ENCODE measurements around the gene ZMYM4.

ZMYM4 gene

DNA sequence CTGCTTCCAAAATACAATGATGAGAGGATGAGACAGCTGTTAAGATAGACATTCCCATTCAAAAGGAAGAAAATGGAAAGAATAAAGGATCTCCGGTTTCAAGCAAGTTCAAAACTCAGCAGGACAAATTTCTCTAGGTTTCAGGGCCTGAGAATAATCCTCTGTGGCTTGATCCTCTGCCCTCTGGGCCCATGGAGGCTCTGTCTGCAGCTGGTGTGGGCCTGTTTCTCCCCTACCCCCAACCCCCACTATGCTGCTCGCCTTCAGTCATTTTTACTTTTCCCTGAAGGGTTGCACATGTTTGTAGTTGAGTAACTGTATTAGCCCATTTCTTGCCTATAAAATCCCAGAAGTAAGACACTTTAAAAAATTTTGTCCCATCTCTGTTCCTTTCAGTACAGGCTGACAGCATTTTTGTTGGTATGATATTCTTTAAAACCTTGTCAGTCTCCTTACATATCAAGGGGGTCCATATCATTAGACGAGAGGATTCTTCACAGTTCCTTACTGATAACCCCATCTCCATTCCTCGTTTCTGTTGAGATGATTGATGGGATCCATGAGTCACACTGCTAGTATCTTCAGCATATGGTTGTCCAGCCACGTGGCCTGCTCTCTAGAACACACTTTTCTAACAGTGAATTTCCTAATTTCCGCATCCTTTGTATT lies 10.5 kb downstream of the ZMYM4 start:
- no peak for DNase-seq (ENCODE audit: low read depth)

DNA sequence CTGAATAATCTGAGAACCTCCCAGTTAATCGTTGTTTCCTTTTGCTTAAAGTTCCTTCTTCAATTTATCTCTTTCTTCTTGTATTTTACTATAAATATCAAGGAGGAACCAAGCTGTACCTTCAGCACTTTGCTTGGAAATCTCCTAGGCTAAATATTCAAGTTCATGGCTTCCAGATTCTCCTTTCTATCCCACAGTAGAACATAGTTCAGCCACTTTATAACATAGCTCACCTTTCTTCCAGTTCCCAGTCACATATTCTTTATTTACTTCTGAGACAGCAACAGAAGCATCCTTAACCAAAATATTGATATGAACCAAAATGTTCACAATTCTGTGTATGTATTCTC lies 11.0 kb downstream of the ZMYM4 start:
- no peak for DNase-seq (ENCODE audit: low read depth)

DNA sequence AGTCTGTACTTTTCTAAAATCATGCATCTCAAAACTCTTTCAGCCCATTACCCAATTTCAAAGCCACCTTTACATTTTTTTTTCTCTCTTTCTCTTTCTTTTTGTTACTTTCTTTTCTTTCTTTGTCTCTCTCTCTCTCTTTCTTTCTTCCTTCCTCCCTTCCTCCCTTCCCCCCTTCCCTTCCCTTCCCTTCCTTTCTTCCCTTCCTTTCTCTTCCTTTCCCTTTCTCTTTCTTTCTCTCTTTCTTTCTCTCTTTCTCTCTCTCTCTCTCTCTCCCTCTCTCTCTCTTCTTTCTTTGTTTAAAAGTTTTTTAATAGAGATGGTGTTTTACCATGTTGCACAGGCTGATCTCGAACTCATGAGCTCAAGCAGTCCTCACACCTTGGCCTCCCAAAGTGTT lies 11.5 kb downstream of the ZMYM4 start:
- no peak for DNase-seq (ENCODE audit: low read depth)

DNA sequence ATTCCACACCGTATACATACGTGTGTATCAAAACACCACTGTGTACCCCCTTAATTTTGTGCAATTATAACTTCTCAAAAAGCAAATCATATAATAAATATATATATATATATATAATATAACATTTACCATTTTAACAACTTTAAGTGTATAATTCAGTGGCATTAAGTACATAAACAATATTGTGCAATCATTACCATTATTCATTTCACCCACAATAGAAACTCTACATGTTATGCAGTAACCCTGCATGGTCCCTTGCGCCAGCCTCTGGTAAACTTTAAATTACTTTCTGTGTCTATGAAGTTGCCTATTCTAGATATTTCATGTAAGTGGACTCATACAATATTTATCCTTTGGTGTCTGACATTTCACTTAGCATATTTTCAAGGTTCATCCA lies 13.1 kb downstream of the ZMYM4 start:
- DNase-seq (ENCODE audit: low read depth), result no peak

DNA sequence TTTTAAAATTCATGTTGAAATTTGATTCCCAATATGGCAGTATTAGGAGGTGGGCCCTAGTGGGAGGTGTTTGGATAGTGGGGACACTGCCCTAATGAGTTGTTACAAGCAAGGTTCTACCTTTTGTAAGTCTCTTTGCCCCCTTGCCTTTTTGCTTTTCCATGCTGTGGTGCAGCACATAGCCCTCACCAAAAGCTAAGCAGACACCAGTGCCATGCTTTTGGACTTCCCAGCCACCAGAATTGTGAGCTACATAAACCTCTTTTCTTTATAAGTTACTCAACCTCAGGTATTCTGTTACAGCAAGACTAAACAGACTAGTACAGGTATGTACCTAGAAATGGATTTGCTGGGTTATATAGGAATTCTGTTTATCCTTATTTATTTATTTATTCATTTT lies 13.7 kb downstream of the ZMYM4 start:
- DNase-seq (ENCODE audit: low read depth), result no peak

DNA sequence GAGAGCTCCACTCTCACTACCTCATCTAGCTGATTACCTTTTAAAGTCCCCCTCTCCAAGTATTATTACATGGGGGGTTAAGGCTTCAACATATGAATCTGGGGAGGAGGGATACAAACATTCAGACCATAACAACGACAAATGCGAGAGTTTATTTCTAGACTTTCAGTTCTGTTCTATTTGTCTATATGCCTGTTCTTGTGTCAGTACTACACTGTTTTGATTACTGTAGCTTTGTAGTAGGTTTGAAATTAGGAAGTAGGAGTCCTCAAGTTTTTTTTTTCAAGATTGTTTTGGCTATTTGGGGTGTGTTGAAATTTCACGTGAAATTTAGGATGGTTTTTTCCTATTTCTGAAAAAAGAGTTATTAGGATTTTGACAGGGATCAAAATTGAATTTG lies 16.3 kb downstream of the ZMYM4 start:
- DNase-seq (ENCODE audit: low read depth), result no peak

DNA sequence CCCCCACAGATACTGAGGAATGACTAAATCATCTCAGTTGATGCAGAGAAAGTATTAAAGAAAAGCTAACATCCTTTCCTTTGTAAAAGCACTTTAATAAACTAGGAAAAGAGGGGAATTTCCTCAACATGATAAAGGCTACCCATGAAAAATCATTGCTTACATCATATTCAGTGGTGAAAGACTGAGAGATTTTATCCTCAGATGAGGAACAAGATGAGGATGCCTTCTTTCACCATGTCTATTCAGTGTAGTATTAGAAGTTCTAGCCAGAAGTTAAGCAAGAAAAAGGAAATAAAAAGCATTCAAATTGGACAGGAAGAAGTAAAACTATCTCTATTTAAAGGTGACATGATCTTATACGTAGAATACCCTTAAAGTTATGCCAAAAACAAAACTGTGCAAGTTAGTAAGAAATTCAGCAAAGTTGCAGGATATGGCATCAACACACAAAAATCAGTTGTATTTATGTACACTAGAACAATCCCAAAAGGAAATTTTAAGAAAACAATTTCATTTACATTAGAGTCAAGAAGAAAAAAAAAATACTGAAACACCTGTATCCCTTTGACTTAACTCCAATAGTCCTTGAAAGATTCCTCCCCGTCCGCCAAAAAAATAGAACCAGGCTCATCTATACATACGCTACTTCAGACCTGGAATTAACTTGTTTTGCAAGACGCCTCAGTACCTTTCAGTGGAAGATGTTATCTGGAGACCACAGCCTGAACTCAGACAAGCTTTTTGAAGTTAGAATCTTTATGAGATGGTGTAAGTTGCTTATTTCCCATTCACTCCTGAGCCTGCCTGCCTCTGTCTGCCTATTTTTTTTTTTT lies 17.5 kb downstream of the ZMYM4 start:
- no peak for DNase-seq (ENCODE audit: low read depth)

DNA sequence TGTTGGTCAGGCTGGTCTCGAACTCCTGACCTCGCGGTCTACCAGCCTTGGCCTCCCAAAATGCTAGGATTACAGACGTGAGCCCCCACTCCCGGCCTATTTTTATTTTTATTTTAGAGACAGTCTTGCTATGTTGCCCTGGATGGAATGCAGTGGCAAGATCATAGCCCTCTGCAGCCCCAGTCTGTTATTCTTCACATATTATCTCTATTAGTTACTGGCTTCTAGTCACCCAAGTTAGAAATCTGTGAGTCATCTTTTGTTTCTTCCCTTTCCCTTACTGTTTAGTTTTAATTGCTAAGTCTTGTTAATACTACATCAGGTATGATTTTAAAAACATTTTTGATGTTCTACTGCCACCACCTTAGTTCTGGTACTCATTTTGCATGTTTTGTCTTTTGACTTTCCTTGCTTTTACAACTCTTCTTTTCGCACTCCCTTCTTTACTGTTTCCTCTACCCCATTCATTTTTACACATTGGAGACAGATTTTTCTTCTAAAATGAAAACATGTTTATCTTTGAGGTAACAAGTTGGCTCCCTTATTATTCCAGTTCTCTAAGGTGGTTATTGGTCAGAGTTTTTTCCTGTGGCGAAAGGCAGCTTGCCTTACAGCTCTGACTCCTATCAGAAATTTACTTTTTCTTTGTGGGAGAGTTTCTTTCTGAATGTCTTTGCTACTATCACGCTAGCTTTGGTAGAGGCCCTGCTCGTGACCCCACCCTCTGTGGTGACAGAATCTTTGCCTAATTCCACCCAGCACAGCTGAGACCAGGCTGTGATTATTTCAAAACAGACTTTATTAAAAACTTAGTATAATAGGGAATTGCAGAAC lies 19.5 kb downstream of the ZMYM4 start:
- no peak for DNase-seq (ENCODE audit: low read depth)

DNA sequence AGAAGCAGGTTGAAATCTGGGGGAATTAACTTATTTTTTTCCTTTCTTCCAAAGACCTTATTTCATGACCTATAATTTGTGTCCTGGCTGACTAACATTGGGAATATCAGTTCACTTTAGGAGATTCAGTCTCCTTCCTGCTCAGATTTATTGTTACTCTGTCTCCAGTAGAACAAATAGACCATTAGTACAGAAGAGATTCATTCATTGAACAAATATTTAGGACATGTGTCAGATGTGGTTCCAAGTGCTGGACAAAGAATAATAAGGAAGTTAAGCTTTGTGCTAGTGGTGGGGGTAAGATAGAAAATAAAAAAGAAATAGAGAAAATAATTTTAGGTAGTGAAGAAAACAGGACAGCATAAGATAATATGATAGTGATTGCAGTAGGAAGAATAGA lies 20.3 kb downstream of the ZMYM4 start:
- no peak for DNase-seq (ENCODE audit: low read depth)

DNA sequence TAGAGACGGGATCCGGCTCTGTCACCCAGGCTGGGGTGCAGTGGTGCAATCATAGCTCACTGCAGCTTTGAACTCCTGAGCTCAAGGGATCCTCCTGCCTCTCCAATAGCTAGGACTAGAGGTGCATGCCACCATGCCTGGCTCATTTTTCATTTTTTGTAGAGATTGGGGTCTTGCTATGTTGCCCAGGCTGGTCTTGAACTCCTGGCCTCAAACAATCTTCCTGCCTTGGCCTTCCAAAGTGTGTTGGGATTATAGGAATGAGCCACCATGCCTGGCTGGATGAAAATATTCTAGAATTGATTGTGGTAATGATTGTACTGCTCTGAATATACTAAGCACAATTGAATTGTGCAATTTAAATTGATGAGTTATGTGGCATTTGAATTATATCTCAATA lies 21.9 kb downstream of the ZMYM4 start:
- no peak for DNase-seq (ENCODE audit: low read depth)

DNA sequence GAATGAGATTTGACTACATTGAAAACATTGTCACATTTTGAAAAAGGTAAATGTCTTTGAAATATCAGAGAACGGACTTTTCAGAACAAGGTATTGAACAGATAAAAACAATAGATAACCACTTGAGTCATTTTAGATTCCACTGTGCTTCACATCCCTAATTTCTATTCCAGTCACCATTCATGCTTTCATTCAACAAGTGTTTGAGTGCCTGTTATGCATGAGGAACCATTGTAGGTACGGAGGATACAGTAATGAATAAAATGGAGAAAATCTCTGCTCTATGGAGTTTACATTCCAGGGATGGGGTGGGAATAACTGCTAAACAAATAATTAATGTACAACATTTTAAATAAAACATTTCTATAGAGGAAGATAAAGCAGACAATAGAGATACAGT lies 26.3 kb downstream of the ZMYM4 start:
- no peak for DNase-seq (ENCODE audit: low read depth)

DNA sequence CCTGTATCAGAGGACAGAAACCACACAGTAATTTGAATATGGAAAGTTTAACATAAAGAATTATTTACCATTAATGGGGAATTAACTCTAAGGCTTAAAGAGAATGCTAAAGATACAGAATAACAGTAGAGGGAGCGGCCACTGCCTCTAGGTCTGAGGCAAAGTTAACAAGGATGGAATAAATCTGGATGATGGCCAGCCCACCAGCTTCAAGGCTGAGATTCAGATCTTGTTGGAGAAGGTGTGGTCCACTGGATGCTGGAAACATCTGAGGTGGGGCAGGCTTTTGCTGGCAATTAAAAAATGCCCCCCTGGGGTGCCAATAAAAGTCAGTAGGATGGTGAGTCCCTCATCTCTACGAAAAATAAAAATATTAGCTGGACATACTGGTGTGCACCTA lies 29.4 kb downstream of the ZMYM4 start:
- DNase-seq (ENCODE audit: low read depth), result no peak

DNA sequence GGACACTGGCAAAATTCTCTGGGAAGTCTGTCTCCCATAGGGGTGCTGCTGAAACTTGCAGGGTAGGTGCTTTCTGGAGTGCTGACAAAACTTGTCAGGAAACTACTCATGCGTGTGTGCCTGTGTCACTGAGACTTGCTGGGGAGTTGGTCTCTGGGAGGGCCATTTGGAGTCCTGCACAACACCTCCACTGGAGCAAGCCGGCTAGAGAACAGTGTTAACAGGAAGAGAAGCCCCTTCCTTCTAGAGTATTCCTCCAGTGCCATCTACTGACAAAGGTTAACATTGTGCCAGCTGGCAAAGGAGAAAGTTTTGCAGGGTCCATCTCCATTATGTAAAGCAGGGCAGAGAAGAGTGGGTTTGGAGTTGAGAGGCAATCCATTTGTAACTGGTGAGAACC lies 30.0 kb downstream of the ZMYM4 start:
- DNase-seq (ENCODE audit: low read depth), result no peak

DNA sequence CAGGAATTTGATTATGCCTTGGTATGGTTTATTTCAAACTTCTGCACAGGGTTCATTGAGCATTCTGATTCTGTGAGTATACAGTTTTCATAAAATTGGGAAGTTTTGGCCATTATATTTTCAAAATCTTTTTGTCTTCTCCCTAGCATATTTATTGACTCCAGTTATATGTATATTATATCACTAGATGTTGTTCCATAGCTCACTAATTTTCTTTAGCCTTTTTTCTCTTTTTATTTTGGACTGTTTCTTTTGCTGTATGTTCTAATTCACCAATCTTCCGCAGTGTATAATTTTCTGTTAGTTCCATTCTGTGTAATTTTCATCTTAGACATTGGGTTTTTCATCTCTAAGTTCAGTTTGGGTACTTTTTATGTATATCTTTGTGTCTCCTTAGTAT lies 31.9 kb downstream of the ZMYM4 start:
- DNase-seq (ENCODE audit: low read depth), result no peak

DNA sequence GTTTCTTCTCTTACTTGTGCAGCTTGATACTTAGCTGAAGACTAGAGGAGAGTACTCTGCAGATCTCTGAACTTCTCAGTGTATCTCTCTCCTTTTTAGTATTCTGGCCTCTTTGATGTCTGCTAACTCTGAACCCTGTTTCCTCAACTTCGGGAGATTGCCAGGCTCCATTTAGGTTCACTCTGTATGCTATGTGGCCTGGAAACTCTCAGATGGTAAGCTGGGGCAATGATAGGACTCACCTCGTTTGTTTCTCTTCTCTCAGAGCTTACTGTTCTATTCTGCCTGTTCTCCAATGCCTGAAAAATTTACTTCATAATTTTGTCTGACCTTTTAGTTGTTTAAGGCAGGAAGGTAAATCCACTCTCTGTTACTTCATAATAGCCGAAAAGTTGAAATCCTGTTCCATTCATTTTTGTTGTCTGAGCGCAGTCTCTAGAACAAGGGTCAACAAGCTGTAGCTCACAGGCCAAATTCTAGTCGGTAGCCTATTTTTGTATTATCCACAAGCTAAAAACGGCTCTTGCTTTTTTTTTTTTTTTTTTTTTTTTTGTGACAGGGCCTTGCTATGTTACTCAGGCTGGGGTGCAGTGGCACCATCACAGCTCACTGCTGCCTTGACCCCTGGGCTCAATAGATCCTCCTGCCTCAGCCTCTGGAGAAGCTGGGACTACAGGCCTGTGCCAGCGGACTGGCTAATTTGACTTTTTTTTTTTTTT lies 33.3 kb downstream of the ZMYM4 start:
- DNase-seq (ENCODE audit: low read depth), result no peak

DNA sequence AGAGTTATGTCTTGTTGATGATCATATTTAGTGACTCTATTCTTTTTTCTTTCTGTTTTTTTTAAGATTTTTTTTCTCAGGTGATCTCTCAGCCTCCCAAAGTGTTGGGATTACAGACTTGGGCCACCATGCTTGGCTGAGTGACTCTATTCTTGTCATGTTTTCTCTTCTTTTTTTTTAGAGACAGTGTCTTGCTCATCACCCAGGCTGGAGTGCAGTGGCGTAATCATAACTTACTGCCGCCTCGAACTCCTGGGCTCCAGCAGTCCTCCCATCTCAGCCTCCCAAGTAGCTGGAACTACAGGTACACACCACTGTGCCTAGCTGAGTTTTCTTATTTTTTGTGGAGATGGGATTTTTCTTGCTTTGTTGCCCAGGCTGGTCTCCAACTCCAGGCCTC lies 36.9 kb downstream of the ZMYM4 start:
- no peak for DNase-seq (ENCODE audit: low read depth)

DNA sequence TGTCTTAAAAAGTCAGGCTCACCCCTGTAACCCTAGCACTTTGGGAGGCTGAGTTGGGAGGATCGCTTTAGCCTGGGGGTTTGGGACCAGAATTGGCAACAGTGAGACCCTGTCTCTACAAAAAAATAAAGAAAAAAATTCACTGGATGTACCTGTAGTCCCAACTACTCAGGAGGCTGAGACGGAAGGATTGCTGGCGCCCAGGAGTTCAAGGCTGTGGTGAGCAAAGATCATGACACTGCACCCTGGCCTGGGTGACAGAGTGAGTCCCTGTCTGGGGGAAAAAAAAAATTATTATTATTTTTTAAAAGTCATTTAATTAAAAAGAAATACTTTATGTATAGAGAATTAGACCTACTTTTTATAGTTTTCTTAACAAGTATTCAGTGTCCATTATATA lies 47.1 kb downstream of the ZMYM4 start:
- no peak for DNase-seq (ENCODE audit: low read depth)

DNA sequence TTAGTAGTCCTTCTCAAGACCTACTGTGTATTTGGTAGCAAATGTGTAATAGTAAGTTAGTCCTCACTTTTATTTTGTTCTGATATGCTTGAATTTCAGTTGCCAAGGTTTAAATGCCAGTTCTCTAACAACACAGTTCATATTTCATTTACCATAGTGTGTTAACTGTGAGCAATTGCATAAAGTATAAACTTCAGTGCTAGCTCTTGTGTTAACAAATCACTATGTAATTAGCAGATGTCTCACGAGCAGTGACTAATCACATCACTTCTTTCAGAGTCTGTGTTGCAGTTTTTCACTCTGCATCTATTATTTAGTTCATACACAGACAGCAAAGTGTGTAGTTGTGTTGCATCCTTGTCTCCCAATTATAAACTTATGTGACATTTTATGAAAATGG lies 47.8 kb downstream of the ZMYM4 start:
- no peak for DNase-seq (ENCODE audit: low read depth)

DNA sequence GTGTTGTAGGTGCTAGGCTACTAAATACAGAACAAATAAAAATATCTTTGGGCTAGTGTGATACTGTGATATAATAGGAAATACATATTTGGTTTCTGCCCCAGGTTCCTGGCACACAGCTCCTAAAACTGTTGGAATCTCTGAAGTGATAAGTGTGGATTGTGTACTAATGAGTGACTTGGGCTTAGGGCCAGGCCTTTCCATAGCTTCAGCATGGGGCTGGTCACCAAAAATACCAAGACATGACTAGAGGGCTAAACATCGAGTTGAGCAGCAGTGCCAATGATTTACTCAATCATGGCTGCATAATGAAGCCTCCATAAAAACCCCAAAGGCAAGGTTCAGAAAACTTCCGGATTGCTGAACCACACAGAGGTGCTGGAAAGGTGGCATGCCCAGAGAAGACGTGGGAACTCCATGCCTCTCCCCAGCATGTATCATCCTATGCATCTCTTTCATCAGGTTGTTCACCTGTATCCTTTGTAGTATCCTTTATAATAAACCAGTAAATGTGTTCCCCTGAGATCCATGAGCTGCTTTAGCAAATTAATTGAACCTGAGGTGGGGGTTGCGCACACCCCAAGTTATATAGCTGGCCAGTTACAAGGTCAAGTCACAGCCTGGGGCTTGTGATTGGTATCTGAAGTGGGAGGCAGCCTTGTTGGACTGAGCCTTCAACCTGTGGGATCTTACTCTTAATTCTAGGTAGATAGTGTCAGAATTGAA lies 51.6 kb downstream of the ZMYM4 start:
- no peak for DNase-seq (ENCODE audit: low read depth)

DNA sequence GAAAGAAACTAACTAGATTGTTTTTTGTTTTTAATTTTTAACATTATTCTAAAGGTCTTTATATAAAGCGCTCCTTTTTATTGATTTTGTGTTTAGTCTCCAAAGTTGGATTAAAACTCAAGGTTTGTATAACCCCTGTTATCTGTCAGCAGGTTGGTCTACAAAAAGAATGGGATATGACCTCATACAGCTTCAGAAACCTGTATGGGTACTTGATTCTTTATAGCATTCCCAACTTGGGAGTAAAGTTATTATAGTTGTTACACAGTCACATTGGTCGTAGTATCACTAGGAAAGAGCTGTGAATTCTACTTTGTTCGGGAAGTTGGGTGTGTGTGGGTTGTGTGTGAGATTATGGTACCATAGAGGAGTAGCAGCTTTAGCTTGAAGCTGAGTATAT lies 52.4 kb downstream of the ZMYM4 start:
- DNase-seq (ENCODE audit: low read depth), result no peak

DNA sequence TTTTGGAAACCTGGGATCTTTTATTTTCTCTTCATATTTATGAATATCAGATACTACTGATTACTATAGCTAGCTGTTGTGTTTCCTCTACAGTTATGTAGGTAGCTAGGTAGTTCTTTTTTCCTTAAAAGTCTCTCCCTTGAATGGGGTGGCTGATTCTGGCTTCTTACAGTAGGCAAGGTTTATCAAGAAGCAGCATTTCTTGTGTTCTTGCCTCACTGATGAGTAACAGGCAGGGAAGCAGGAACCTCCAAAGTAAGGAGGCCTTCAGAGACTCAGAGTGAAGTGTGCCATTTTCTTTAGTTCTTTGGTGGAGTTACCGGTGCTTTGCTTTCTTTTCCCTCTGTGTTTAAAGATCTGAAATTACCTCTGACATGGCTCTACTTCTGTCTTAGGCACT lies 56.0 kb downstream of the ZMYM4 start:
- DNase-seq (ENCODE audit: low read depth), result no peak
